Measurements from ENCODE around the gene PJA2.

PJA2 gene

DNA sequence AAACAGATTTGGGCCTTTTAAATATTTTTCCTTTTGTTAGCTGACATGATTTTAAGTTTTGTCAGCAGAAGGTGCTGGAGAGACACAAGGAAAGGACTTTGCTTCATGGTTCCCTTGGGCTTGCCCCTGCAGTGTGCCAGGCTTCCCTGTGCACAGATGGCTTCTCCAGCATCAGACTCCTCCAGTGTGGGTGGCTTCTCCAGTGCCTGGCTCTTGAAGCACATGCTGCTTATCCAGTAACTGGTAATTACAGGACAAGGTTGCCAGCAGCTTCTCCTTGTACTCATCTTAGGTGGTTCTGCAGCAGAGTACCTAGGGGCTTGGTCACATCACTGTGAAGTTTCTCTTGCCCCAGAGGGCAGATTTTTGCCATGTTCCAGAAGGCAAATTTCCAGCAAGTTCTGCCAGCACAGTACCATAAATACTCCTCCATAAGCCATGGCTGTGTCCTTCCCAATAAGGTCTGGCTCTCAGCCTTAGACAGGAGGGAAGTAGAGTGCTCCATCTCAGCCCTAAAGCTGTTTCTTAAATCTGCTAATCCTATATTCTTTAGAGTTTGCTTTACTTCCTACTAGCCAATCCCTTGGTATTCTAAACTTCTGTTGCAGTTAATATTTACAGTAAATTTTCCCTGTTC is 62.4 kb downstream of the PJA2 start:
- TF ChIP-seq GATA2 (IDR thresholded peaks at IDR 0.05; ENCODE audit: low read depth, low read length) (no peak), GATA3 (IDR thresholded peaks at IDR 0.05; ENCODE audit: low read depth, low read length) (no peak)

DNA sequence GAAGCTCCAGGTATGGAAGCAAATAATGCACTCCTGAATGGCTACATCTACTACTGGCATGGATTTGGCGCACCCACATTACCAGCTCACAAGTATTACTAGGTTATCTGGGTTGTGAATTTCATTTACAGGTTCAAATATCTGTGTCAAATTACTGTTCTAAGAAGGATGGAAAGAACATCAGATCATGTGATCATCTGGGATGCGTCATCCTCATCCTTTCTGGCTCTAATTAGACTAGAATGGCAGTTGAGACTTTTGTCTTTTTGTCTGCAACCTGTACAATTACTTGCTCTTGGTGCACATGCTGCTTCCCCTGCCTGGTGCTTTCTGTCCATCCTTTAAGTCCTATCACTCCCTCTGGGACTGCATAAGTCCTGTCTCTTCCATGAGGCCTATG is 64.1 kb downstream of the PJA2 start:
- TF ChIP-seq GATA3 (IDR thresholded peaks at IDR 0.05; ENCODE audit: low read depth, low read length) (no peak), GATA2 (IDR thresholded peaks at IDR 0.05; ENCODE audit: low read depth, low read length) (no peak)

DNA sequence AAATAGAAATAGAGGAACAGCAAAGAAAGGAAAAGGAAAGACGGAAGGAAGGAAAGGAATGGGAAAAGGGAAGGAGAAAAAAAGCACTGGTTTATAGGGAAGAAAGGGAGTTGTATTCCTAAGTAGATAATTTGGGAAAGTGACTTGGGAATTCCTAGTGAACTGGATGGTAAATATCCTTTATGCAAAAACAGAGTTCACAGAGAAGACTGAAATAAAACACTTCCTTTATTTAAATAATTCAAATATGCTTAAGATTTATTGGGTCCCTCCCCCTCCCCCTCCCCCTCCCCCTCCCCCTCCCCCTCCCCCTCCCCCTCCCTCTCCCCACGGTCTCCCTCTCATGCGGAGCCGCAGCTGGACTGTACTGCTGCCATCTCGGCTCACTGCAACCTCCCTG is 69.4 kb downstream of the PJA2 start:
- TF ChIP-seq GATA3 (IDR thresholded peaks at IDR 0.05; ENCODE audit: low read depth, low read length) (no peak), GATA2 (IDR thresholded peaks at IDR 0.05; ENCODE audit: low read depth, low read length) (no peak)

DNA sequence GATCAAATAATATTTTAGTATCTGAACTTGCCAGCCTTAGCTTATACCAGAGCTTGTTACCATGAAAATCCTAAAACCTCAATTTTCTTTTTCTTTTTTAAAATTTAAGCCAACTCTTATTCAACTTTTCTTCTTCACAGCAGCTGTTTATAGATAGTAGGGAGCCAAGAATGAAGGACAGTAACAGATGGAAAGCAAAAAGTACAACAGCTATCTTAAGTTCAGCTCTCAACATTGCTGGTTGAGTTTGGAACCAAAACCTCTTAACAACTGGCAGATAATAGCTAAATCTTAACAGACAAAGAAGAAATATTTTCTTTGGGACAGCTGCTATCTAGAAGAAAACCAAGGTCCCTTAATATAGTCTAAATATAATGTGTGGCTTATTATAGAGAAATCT is 74.7 kb downstream of the PJA2 start:
- no peak for TF ChIP-seq GATA2 (IDR thresholded peaks at IDR 0.05; ENCODE audit: low read depth, low read length)
- no peak for TF ChIP-seq GATA3 (IDR thresholded peaks at IDR 0.05; ENCODE audit: low read depth, low read length)

DNA sequence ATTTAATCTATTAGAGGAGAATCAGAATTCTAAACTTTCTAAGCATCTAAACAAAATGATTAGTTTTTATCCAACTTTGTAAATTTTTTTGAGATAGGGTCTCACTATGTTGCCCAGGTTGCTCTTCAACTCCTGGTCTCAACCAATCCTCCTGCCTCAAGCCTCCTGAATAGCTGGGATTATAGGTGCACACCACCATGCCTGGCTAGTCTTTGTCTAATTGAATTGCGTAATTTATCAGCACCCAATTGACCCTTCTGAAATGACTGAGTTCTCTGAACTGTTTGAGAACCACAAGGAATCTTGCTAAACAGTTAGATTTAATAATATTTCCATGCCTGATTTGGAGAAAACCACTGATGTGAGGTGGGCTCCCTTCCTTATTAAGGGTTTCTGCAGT is 75.7 kb downstream of the PJA2 start:
- TF ChIP-seq GATA3 (IDR thresholded peaks at IDR 0.05; ENCODE audit: low read depth, low read length) = no peak
- no peak for TF ChIP-seq GATA2 (IDR thresholded peaks at IDR 0.05; ENCODE audit: low read depth, low read length)

DNA sequence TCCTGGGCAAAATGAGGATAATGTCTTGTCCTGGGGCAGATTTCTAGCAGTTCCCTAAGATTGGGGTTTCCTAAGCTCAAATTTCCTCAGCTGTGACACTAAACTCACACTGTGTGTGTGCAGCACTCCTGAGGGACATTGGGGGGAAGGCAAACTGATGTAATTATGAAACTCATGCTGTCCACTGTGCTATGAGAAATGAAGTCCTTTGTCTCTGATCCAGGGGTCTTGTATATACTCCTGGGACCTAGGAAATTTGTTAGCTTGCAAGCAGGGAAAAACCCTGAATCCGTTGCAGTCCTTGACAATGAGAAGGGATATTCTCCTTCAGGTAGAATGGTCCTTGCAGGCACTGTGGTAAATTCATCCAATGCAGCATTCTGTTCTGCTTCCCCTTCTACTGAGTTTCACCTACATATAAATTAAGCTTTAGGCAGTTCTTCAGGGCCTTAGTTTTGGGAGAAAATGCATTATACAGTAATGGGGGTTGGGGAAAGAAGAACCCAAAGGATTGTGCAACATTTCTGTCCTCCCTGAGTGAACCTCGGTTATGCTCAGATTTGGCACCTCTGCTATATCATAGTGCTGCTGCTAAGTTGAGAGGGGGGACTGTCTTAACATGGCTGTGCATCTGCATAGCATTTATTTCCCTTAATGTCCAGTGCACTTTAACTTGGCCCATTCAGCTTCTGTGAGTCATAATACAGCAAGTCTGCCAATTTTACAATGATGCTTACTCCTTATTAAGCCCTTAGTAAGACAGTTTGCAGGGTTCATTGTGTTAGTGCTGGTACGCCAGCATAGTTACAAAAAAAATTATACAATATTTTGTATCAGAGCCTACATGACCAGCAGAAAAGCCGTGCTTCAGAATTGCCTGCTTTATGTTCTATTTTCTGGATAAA is 80.2 kb downstream of the PJA2 start:
- TF ChIP-seq GATA3 (IDR thresholded peaks at IDR 0.05; ENCODE audit: low read depth, low read length) = no peak
- TF ChIP-seq GATA2 (IDR thresholded peaks at IDR 0.05; ENCODE audit: low read depth, low read length) = no peak

DNA sequence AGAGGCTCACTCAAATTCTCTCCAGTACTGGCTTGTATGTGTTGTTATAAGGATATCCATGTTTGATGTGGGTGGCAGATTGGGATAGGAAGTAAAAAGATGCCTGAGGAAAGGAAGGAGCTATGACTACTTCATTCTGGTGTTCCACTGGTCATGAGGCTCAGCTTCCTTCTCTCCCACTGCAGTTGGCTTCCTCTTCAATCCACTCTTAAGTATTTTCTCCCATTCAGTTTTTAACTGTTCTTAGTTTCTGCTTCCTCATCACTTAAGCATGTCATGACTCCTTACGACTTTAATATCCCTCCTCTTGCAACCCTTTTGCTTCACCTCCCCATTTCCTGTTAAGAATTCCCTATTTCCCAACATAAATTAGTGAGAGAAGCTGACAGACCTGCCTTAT is 81.1 kb downstream of the PJA2 start:
- TF ChIP-seq GATA3 (IDR thresholded peaks at IDR 0.05; ENCODE audit: low read depth, low read length) = no peak
- TF ChIP-seq GATA2 (IDR thresholded peaks at IDR 0.05; ENCODE audit: low read depth, low read length) = no peak

DNA sequence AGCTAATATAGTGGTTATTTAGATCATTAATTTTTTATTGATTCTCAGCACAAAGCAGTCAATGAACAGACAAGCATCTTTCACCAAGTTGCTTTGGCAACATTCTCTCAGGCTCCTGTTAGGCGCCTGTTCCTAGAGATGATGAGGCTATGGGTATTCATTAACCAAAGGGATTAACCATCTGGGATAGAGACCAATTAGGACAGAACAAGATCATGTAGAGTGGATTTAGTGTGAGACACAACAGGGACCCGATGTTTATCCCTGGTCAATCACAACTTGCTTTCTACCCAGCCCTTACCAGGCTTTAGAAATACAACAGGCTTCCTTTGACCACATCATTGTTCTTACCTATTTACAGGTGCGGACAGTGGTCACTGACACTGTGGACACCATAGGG is 82.2 kb downstream of the PJA2 start:
- TF ChIP-seq GATA3 (IDR thresholded peaks at IDR 0.05; ENCODE audit: low read depth, low read length) = no peak
- no peak for TF ChIP-seq GATA2 (IDR thresholded peaks at IDR 0.05; ENCODE audit: low read depth, low read length)

DNA sequence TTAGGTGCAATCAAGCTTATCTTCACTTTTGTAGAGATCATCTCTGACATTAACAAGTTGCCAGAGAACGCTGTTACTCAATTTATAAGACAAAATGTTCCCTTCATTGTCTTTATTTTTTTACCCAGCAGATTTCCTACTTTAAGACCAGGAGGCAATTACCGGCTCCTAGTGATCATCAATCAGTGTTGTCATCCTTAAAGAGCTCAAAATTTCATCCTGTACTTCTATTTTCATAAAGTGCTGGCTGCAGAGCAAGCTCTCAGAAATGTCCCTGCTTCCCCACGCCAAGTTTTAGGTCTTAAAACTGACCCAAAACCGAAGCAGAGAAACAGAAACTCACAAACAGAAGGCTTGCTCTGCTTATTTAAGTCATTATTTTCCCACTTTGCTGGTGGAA is 82.9 kb downstream of the PJA2 start:
- TF ChIP-seq GATA2 (IDR thresholded peaks at IDR 0.05; ENCODE audit: low read depth, low read length) (no peak), GATA3 (IDR thresholded peaks at IDR 0.05; ENCODE audit: low read depth, low read length) (no peak)

DNA sequence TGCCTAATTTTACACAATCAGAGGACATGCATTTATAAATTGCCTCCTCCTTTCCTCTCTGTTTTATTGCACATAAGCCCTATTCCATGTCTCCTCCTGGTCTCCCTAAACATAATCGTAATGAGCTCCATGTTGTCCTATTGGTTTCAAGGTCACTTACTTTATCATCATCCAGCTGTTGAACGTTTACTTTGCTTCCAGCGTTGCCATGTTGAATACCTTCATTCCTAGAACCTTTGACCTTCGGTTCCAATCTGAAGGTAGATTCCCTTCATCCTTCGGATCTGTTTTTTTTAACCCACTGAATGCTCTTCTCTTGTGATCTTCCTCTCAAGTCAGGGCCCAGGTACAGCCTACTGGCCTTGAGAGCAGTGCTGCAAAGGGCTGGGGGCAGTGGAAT is 84.3 kb downstream of the PJA2 start:
- no peak for TF ChIP-seq GATA2 (IDR thresholded peaks at IDR 0.05; ENCODE audit: low read depth, low read length)
- no peak for TF ChIP-seq GATA3 (IDR thresholded peaks at IDR 0.05; ENCODE audit: low read depth, low read length)

DNA sequence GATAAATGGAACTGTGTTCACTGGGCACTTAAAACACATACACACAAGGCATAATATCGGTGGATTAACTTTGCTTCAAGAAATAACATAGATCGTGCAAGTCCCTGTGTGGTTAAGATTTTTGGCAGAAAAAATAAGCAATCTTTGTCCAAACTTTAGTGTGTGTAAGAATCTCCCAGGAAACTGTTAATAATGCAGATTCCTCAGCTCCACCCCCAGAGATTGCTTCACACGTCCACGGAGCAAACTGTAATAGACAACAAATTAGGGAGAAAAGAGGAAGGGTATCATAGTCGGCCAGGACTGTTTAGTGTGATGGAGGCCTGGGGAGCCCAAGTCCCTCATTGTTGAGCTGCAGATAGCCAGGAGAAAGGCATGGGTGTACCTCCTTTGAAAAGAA is 84.8 kb downstream of the PJA2 start:
- TF ChIP-seq GATA2 (IDR thresholded peaks at IDR 0.05; ENCODE audit: low read depth, low read length) (no peak), GATA3 (IDR thresholded peaks at IDR 0.05; ENCODE audit: low read depth, low read length) (no peak)

DNA sequence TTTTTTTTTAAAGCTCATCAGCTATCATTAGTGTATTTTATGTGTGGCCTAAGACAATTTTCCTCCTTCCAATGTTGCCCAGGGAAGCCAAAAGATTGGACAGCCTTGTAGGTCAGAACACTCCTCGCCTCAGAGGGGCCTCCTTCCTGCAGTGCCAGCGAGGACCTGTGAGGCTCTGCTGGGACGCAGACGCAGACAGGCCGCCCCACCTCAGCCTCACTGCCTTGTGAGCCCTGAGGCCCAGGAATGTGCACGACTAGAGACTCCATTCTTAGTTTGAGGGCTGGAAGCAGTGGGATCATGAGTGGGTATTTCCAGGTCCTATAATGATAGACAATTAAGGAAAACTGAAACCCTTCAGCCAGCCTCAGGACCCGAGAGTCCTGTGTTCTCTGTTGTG is 85.4 kb downstream of the PJA2 start:
- TF ChIP-seq GATA2 (IDR thresholded peaks at IDR 0.05; ENCODE audit: low read depth, low read length) (no peak), GATA3 (IDR thresholded peaks at IDR 0.05; ENCODE audit: low read depth, low read length) (no peak)

DNA sequence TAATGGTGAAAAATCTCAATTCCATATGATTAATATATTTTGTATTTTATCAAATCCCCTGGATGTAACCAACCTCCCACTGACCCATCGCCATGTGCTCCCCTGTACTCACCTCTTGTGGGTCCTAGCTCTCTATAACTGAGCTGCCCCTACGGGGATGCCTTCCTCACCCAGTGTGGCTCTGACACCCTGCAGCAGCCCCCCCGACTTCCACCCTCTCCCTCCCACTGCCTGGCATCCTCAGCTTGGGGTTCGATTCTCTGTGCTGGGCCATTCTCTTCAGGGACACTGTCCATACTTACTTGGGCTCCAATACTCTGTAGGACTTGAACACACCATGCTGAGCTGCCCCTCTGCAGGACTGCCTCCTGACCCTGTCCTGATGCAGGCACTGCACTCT is 87.1 kb downstream of the PJA2 start:
- TF ChIP-seq GATA3 (IDR thresholded peaks at IDR 0.05; ENCODE audit: low read depth, low read length) (no peak), GATA2 (IDR thresholded peaks at IDR 0.05; ENCODE audit: low read depth, low read length) (no peak)

DNA sequence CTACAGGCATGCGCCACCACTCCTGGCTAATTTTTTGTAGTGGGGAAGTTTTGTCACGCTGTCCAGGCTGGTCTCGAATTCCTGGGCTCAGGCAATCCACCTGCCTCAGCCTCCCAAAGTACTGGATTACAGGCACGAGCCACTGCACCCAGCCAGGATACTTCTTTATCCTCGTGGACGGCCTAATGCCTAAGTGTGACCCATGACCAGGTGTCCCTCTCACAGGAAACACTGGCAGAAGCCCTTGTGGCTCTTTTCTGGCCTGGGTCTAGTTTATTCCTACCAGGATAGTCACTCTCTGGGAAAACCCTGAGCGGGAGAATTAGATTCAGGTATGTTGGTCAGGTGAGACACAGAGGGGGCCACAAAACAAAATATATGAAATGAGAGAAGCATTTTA is 90.4 kb downstream of the PJA2 start:
- TF ChIP-seq GATA3 (IDR thresholded peaks at IDR 0.05; ENCODE audit: low read depth, low read length) (no peak), GATA2 (IDR thresholded peaks at IDR 0.05; ENCODE audit: low read depth, low read length) (no peak)

DNA sequence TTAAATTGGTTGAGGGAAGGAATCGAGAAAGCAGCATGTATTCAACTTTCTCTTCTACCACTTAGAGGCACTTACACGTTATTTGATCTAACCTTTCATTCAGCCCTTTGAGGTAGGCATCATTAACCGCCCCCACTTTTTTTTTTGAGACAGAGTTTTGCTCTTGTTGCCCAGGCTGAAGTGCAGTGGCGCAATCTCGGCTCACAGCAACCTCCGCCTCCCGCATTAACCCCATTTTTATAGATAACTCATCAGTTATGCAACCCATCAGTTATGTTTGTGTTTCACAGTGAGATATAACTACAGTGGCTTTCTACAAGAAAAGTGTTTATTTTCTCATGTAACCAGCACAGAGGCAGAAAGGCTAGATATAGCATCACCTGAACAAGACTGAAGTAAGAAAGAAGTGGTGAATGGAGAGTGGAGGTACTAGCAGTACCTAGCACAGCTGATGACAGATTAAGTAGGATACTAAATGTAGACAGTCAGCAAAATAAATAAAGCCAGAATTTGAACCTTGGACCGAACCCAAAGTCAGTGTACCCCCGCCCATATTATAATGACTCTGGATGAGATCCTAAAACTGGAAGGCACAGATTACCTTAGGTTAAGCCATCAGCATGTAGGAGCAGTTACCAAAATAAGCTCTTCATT is 91.2 kb downstream of the PJA2 start:
- no peak for TF ChIP-seq GATA2 (IDR thresholded peaks at IDR 0.05; ENCODE audit: low read depth, low read length)
- no peak for TF ChIP-seq GATA3 (IDR thresholded peaks at IDR 0.05; ENCODE audit: low read depth, low read length)

Data from SH-SY5Y (cell line).